ENCODE results near the gene TSPEAR. TPM values are rescaled to one million over a fixed set of nuclear protein-coding genes. Genes with fewer than 3 reads are reported as not detected.
A peak's percentile ranks its signal among the peaks of the same experiment; 100 is the strongest.

The TSPEAR gene
- total RNA-seq, 1 donor from 2014 or later, result 0.15 TPM

- peaks cover 17% of the 10 kb centered on the region for H3K9me3 Mint-ChIP-seq (ENCODE audit: low read depth)
- no peak overlapping the region for H3K4me3 Mint-ChIP-seq (ENCODE audit: unreplicated experiment)
- peaks cover 1% of the 10 kb centered on the region for H3K36me3 Mint-ChIP-seq (ENCODE audit: low read depth)
- H3K4me1 Mint-ChIP-seq (ENCODE audit: low read depth), result no peaks in the 10 kb centered on the region
- no peak for DNase-seq (ENCODE audit: low spot score)
- TF ChIP-seq CTCF (IDR thresholded peaks at IDR 0.05), result no peak
- peaks cover 43% of the 10 kb centered on the region for H3K27me3 Mint-ChIP-seq (ENCODE audit: low read depth)
- no peak overlapping the region for H3K27ac Mint-ChIP-seq (ENCODE audit: unreplicated experiment)
Observed at GRCh38 chr21:44450402-44450801, 261.0 kb downstream of the TSPEAR start.

- H3K36me3 Mint-ChIP-seq (ENCODE audit: low read depth), result peaks cover 1% of the 10 kb centered on the region
- no peak for TF ChIP-seq CTCF (IDR thresholded peaks at IDR 0.05)
Observed at GRCh38 chr21:44449473-44450363, 261.7 kb downstream of the TSPEAR start.

GRCh38 chr21:44448651-44449131 is 262.7 kb downstream of the TSPEAR start:
- no peaks in the 10 kb centered on the region for H3K4me1 Mint-ChIP-seq (ENCODE audit: low read depth)
- TF ChIP-seq CTCF (IDR thresholded peaks at IDR 0.05), result no peak
- no peak overlapping the region for H3K27ac Mint-ChIP-seq (ENCODE audit: unreplicated experiment)
- H3K36me3 Mint-ChIP-seq (ENCODE audit: low read depth), result peaks cover 1% of the 10 kb centered on the region
- DNase-seq (ENCODE audit: low spot score), result no peak
- H3K4me3 Mint-ChIP-seq (ENCODE audit: unreplicated experiment), result no peak overlapping the region
- H3K27me3 Mint-ChIP-seq (ENCODE audit: low read depth), result peaks cover 43% of the 10 kb centered on the region
- peaks cover 17% of the 10 kb centered on the region for H3K9me3 Mint-ChIP-seq (ENCODE audit: low read depth)

More at GRCh38 chr21:44449473-44450363, 261.7 kb downstream of the TSPEAR start:
- peaks cover 43% of the 10 kb centered on the region for H3K27me3 Mint-ChIP-seq (ENCODE audit: low read depth)
- H3K27ac Mint-ChIP-seq (ENCODE audit: unreplicated experiment), result no peak overlapping the region
- DNase-seq (ENCODE audit: low spot score), result peak; percentile 89
- no peaks in the 10 kb centered on the region for H3K4me1 Mint-ChIP-seq (ENCODE audit: low read depth)
- peaks cover 17% of the 10 kb centered on the region for H3K9me3 Mint-ChIP-seq (ENCODE audit: low read depth)
- no peak overlapping the region for H3K4me3 Mint-ChIP-seq (ENCODE audit: unreplicated experiment)

Other genes starting within 250 kb of the TSPEAR start
- gene KRTAP10-1, start 171.4 kb downstream of the TSPEAR start, total RNA-seq, result not detected in 3 replicates
- gene KRTAP10-2, start 160.1 kb downstream of the TSPEAR start, total RNA-seq, result not detected in 3 replicates
- not detected in 3 replicates for gene KRTAP10-3, start 152.8 kb downstream of the TSPEAR start, total RNA-seq
- gene KRTAP10-4, start 137.8 kb downstream of the TSPEAR start, total RNA-seq, result not detected in 3 replicates
- gene KRTAP10-5, start 131.0 kb downstream of the TSPEAR start, total RNA-seq, result not detected in 3 replicates
- not detected in 3 replicates for gene KRTAP10-6, start 119.1 kb downstream of the TSPEAR start, total RNA-seq
- gene KRTAP10-7, start 111.0 kb downstream of the TSPEAR start, total RNA-seq, result not detected in 3 replicates
- not detected in 3 replicates for gene KRTAP10-8, start 99.5 kb downstream of the TSPEAR start, total RNA-seq
- not detected in 3 replicates for gene KRTAP10-9, start 84.5 kb downstream of the TSPEAR start, total RNA-seq
- gene KRTAP10-10, start 74.2 kb downstream of the TSPEAR start, total RNA-seq, result not detected in 3 replicates
- gene KRTAP10-11, start 65.2 kb downstream of the TSPEAR start, total RNA-seq, result not detected in 3 replicates
- gene KRTAP12-4, start 56.9 kb downstream of the TSPEAR start, total RNA-seq, result not detected in 3 replicates
- gene KRTAP12-3, start 53.6 kb downstream of the TSPEAR start, total RNA-seq, result not detected in 3 replicates
- gene KRTAP12-2, start 44.6 kb downstream of the TSPEAR start, total RNA-seq, result not detected in 3 replicates
- gene KRTAP12-1, start 29.4 kb downstream of the TSPEAR start, total RNA-seq, result not detected in 3 replicates
- gene KRTAP10-12, start 14.4 kb downstream of the TSPEAR start, total RNA-seq, result not detected in 3 replicates
- gene UBE2G2, start 90.2 kb upstream of the TSPEAR start, total RNA-seq, result 48.5 to 75.5 TPM (median 54.8 TPM) in 3 replicates
- gene SUMO3, start 106.5 kb upstream of the TSPEAR start, total RNA-seq, result 51.3 to 60.3 TPM (median 52.3 TPM) in 3 replicates
- gene PTTG1IP, start 162.1 kb upstream of the TSPEAR start, total RNA-seq, result 225 to 333 TPM (median 329 TPM) in 3 replicates
- 0.15 to 1.4 TPM (median 0.87 TPM) in 3 replicates for gene ITGB2, start 209.3 kb upstream of the TSPEAR start, total RNA-seq
- 20.4 to 27.4 TPM (median 24.0 TPM) in 3 replicates for gene SLX9, start 228.5 kb upstream of the TSPEAR start, total RNA-seq

Data from chondrocyte (in vitro differentiated cells).